Measurements from ENCODE around the gene RPAP3.
"Not testable (repeated sequence)": the region's sequence is repeated elsewhere in the genome, so short reads cannot be mapped to it uniquely, and the experiment has no call there.

GRCh38 chr12:47642310-47642709, 63.5 kb downstream of the RPAP3 start:
- TF ChIP-seq EP300, POLR2A (IDR thresholded peaks at IDR 0.05): not testable (repeated sequence)

All from ovary (tissue), 1 donor.